Epithelial cell of esophagus (primary cell): ENCODE measurements around the gene HMGB2.

Source experiments
- DNase-seq: peaks from one replicate; pipeline ENCODE4 v3.0.0; 2010; ENCODE audit warnings: low read depth
- H3K4me3 ChIP-seq: 2 replicates; pipeline ENCODE4 v1.5.1; 2011; ENCODE audit warnings: mild to moderate bottlenecking, low read length, control low read depth
- CTCF ChIP-seq: IDR thresholded peaks from 2 replicates; pipeline ENCODE4 v1.5.1; 2011; ENCODE audit warnings: low read depth, mild to moderate bottlenecking, low read length, control low read depth, inconsistent platforms; ENCODE audit not compliant: insufficient read depth; ENCODE audit errors: missing control alignments

Gene HMGB2

DNA sequence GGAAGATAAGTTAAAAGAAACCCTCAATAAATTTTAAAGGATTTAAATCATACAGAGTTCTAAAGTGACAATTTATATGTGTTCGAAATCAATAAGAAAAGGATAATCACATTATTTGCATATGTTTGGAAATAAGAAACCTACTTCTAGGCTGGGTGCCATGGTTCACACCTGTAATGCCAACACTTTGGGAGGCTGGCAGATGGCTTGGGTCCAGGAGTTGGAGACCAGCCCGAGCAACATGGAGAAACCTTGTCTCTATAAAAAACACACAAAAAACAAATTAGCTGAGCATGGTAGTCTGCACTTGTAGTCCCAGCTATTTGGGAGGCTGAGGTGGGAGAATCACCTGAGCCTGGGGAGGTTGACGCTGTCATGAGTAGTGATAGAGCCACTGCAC lies 28.5 kb upstream of the HMGB2 start:
- no peak for TF ChIP-seq CTCF
- DNase-seq = no peak
- H3K4me3 ChIP-seq = no peak overlapping the region

GRCh38 chr4:173360587-173361221 lies 26.5 kb upstream of the HMGB2 start:
- H3K4me3 ChIP-seq = no peak overlapping the region
- peak; percentile 7 for DNase-seq
- peak; percentile 41 for TF ChIP-seq CTCF

DNA sequence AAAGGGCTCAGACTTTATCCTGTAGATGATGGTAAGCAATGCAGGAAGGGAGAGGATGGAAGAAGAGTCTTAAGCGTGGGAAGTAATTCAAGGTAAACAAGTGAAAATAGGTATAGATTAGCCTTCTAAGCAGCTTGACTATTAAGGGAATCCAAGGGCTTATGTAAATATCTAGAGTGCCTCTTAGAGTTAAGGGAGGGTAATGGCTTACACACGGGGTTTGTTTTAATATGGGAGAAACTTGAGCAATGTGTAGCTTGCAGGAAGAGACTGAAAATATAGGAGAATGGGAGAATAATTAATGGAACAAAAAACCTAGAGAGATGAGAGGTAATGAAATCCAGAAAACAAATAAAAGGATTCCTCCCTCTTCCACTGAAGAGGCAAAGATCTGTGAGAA lies 23.8 kb upstream of the HMGB2 start:
- no peak for TF ChIP-seq CTCF
- no peak for DNase-seq
- no peak overlapping the region for H3K4me3 ChIP-seq

GRCh38 chr4:173347467-173347866 lies 13.3 kb upstream of the HMGB2 start:
- DNase-seq = no peak
- no peak overlapping the region for H3K4me3 ChIP-seq
- no peak for TF ChIP-seq CTCF

DNA sequence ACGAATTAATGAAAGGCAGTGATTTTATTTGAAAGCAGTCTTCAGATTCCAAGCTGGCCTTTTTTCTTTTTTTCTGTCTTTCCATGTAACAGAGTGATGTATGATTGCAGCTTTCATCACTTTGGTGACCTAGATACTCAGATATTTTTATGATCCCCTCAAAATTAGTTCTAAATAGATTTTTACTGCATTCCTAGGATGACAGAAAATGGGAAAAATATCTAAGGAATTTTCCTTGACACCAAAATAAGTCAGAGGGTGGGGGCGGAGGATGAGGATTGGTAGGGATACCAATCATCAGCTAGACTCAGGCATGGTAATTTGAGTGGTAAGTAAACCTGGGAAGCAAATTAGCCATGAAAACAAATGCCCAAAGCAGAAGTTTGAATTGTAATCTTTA lies 11.9 kb upstream of the HMGB2 start:
- no peak for TF ChIP-seq CTCF
- H3K4me3 ChIP-seq = no peak overlapping the region
- no peak for DNase-seq

GRCh38 chr4:173345648-173346047 lies 11.5 kb upstream of the HMGB2 start:
- no peak for DNase-seq
- TF ChIP-seq CTCF = no peak
- H3K4me3 ChIP-seq = no peak overlapping the region

GRCh38 chr4:173343832-173344397 lies 9.8 kb upstream of the HMGB2 start:
- TF ChIP-seq CTCF = no peak
- H3K4me3 ChIP-seq = no peak overlapping the region
- DNase-seq = no peak
